K562 (cell line): ENCODE results near the gene TDRD6. TPM values are rescaled to one million over a fixed set of nuclear protein-coding genes. Genes with fewer than 3 reads are reported as not detected.

ENCODE experiments used
- ATAC-seq: fragments of 200-7000 bp; cut with Tn5 transposase; 3 replicates; pipeline ENCODE4 v1.9.1; 2020; ENCODE audit warnings: moderate library complexity
- BruUV-seq: library from RNA; stranded (reverse); fragments of 400-500 nt; replicated peaks from 2 replicates; lab custom pipeline; 2021; lab: Mats Ljungman, UMichigan
- CTCF ChIA-PET: fragments of 300-600 bp; formaldehyde crosslinking; extraction: SDS; loops from one replicate; lab custom pipeline; 2021; ENCODE audit warnings: low intra/inter-chr PET ratio; lab: Yijun Ruan, JAX
- POLR2A ChIA-PET: fragments of 300-600, 350-650 bp; sonication (Branson Sonifier 250); formaldehyde crosslinking; extraction: SDS; loops from one replicate; lab custom pipeline; 2021; ENCODE audit warnings: antibody characterized with exemption, inconsistent platforms; lab: Yijun Ruan, JAX
- DNase-seq, 4 experiments: peaks; one replicate each; pipeline versions ENCODE4 v3.0.0 to v3.0.0-alpha.2; 2011 to 2018; ENCODE audit warnings: low spot score in 3 of 4, mixed read lengths in 3 of 4; ENCODE audit errors: extremely low read depth in 1 of 4
- FAIRE-seq: peaks from 2 replicates; lab custom pipeline; 2011; peaks lifted over from hg19 to GRCh38; lab: Jason Lieb, UNC
- H2AFZ ChIP-seq: 2 replicates; pipeline ENCODE4 v1.6.0; 2011; ENCODE audit warnings: low read depth, low read length, control low read depth, inconsistent platforms
- H3K27ac ChIP-seq: fragments of 200-600 bp; 3 replicates; pipeline ENCODE4 v1.8.0; 2011; ENCODE audit warnings: low read depth, mild to moderate bottlenecking, control low read depth, inconsistent platforms, low read length, moderate library complexity, mixed read lengths; ENCODE audit errors: extremely low read depth
- H3K27me3 ChIP-seq, 2 experiments: fragments of 300-600 bp in 1 of 2; 2 replicates in 1 of 2; 3 replicates in 1 of 2; pipeline versions ENCODE4 v1.6.0 to v1.8.0; 2011; ENCODE audit warnings: inconsistent platforms in 2 of 2, low read length in 2 of 2, mild to moderate bottlenecking in 1 of 2, mixed read lengths in 1 of 2, moderate library complexity in 1 of 2; ENCODE audit not compliant: control insufficient read depth in 2 of 2, insufficient read depth in 2 of 2
- H3K36me3 ChIP-seq: fragments of 300-600 bp; 3 replicates; pipeline ENCODE4 v1.8.0; 2011; ENCODE audit warnings: mild to moderate bottlenecking, low read length, inconsistent platforms; ENCODE audit not compliant: control insufficient read depth, insufficient read depth
- H3K4me1 ChIP-seq, 2 experiments: fragments of 200-600 bp in 1 of 2; replicated peaks in 1 of 2; 2 replicates in 1 of 2; 3 replicates in 1 of 2; pipeline versions ENCODE4 v1.5.1 to v1.8.0; 2011; ENCODE audit warnings: inconsistent platforms in 2 of 2, low read length in 2 of 2, mild to moderate bottlenecking in 1 of 2, mixed read lengths in 1 of 2, moderate library complexity in 1 of 2; ENCODE audit not compliant: control insufficient read depth in 2 of 2, insufficient read depth in 2 of 2
- H3K4me2 ChIP-seq: 2 replicates; pipeline ENCODE4 v1.6.1; 2011; ENCODE audit warnings: low read length, control low read depth, inconsistent platforms, mixed read lengths; ENCODE audit not compliant: insufficient read depth
- H3K4me3 ChIP-seq: fragments of 200-600 bp; sonication (generic), shearing (Covaris generic); 2 replicates; pipeline ENCODE4 v1.5.1; 2016; ENCODE audit warnings: control low read depth, inconsistent platforms
- H3K79me2 ChIP-seq: fragments of 200-600 bp; 3 replicates; pipeline ENCODE4 v1.8.0; 2011; ENCODE audit warnings: low read length, inconsistent platforms; ENCODE audit not compliant: control insufficient read depth, insufficient read depth
- H3K9ac ChIP-seq, 2 experiments: 2 replicates each; pipeline versions ENCODE4 v1.6.0 to v1.6.1; 2011; ENCODE audit warnings: low read depth in 2 of 2, low read length in 2 of 2, control low read depth in 1 of 2, inconsistent platforms in 1 of 2, mild to moderate bottlenecking in 1 of 2, mixed read lengths in 1 of 2; ENCODE audit not compliant: insufficient read depth in 1 of 2
- H3K9me1 ChIP-seq: one replicate; pipeline ENCODE4 v1.6.0; 2011; ENCODE audit warnings: inconsistent platforms, mild to moderate bottlenecking, low read length, moderate library complexity; ENCODE audit not compliant: control insufficient read depth, insufficient read depth
- H3K9me3 ChIP-seq: replicated peaks from 2 replicates; pipeline ENCODE4 v1.5.1; 2011; ENCODE audit warnings: low read depth, low read length, inconsistent platforms; ENCODE audit not compliant: control insufficient read depth, insufficient read depth
- H4K20me1 ChIP-seq: replicated peaks from 2 replicates; pipeline ENCODE4 v1.6.1; 2011; ENCODE audit warnings: low read length, inconsistent platforms, mixed read lengths; ENCODE audit not compliant: control insufficient read depth, insufficient read depth
- CTCF ChIP-seq, 3 experiments: IDR thresholded peaks in 2 of 3; conservative IDR thresholded peaks in 1 of 3; 2 replicates each; pipeline ENCODE4 v1.5.1; 2011 to 2012; ENCODE audit warnings: low read length in 3 of 3, mild to moderate bottlenecking in 3 of 3, control low read depth in 2 of 3, improper control_type of control experiment in 1 of 3, inconsistent platforms in 1 of 3, low read depth in 1 of 3, mixed read lengths in 1 of 3, moderate library complexity in 1 of 3; ENCODE audit not compliant: insufficient read depth in 2 of 3
- MAZ ChIP-seq, 2 experiments: fragments of 450-650 bp in 1 of 2; sonication (generic) in 1 of 2; formaldehyde crosslinking; IDR thresholded peaks in 1 of 2; conservative IDR thresholded peaks in 1 of 2; 2 replicates each; pipeline versions ENCODE4 v1.4.0 to v1.5.0; 2020; ENCODE audit warnings: mild to moderate bottlenecking in 1 of 2, missing genetic modification reagents in 1 of 2
- MEIS2 ChIP-seq: fragments of 450-650 bp; IDR thresholded peaks from 2 replicates; pipeline ENCODE4 v1.6.1; 2014; ENCODE audit warnings: mild to moderate bottlenecking; ENCODE audit not compliant: partially characterized antibody
- MYC ChIP-seq, 2 experiments: fragments of 250-450 bp in 1 of 2; sonication (Bioruptor Pico) in 1 of 2; IDR thresholded peaks; 2 replicates each; pipeline versions ENCODE4 v1.5.1 to v1.6.1; 2012 to 2021; ENCODE audit warnings: low read depth in 2 of 2, borderline replicate concordance in 1 of 2, improper control_type of control experiment in 1 of 2, low read length in 1 of 2, mild to moderate bottlenecking in 1 of 2, moderate library complexity in 1 of 2
- SAFB2 ChIP-seq: fragments of 200-400 bp; formaldehyde crosslinking; IDR thresholded peaks from 2 replicates; pipeline ENCODE4 v1.6.1; 2018; ENCODE audit warnings: borderline replicate concordance, low read length, low read depth, moderate library complexity; ENCODE audit not compliant: severe bottlenecking
- ZFPM2 ChIP-seq: fragments of 250-450 bp; sonication (Bioruptor Pico); IDR thresholded peaks from 2 replicates; pipeline ENCODE4 v1.5.1; 2022; ENCODE audit warnings: mild to moderate bottlenecking
- ZSCAN32 ChIP-seq: fragments of 450-650 bp; formaldehyde crosslinking; IDR thresholded peaks from 2 replicates; pipeline ENCODE4 v1.4.0; 2020; ENCODE audit warnings: mild to moderate bottlenecking, moderate library complexity
- WGBS: fragments of 100-300 bp; shearing (Covaris generic); methylation state at CpG from one replicate; pipeline ENCODE4 v1.1.6; 2016; ENCODE audit warnings: low coverage, mixed read lengths; ENCODE audit not compliant: insufficient coverage; ENCODE audit errors: missing lambda C conversion rate; 5-methylcytosine and 5-hydroxymethylcytosine counted together
- in situ Hi-C: fragments of 300-500 bp; cut with MboI; formaldehyde crosslinking; loops from 4 replicates; pipeline ENCODE4 v1.15.0; 2018; ENCODE audit warnings: inconsistent platforms, mixed read lengths
- intact Hi-C: fragments of 100-400 bp; cut with micrococcal nuclease; formaldehyde crosslinking; loops from 2 replicates; pipeline ENCODE4 v1.14.2; 2022
- polyA plus RNA-seq, 8 experiments: library from polyadenylated mRNA; depleted of rRNA in 4 of 8; stranded (reverse) in 5 of 8; unstranded in 3 of 8; fragments of >200 nt; fragmentation: Nextera tagmentation in 2 of 8; fragmentation: Illumina TruSeq in 1 of 8; extraction: Ambion mirVana in 2 of 8; extraction: Trizol in 1 of 8; gene quantifications; 2 replicates each; pipeline versions ENCODE4 v1.2.1 to v1.2.3, GENCODE V29; 2011 to 2014; ENCODE audit warnings: inconsistent platforms in 1 of 8, missing spikeins in 1 of 8
- total RNA-seq, 7 experiments: library from RNA; depleted of rRNA in 6 of 7; stranded (reverse); fragments of >200 nt in 6 of 7; fragmentation: Illumina TruSeq in 2 of 7; extraction: Trizol in 2 of 7; gene quantifications; 2 replicates each; pipeline versions ENCODE4 v1.2.1 to v1.2.3, GENCODE V29; 2011 to 2021; ENCODE audit warnings: low replicate concordance in 1 of 7

The TDRD6 gene
- total and polyA plus RNA-seq, 9 of the 15 experiments (the other 6 are each of a cell fraction or from before 2014, with no cell fraction given): under 0.01 to 0.53 (median 0.14) TPM; not detected in 1

- DNase-seq (no peak), FAIRE-seq (no peak), ATAC-seq (no peak)
- intact Hi-C loops (no loop called here), in situ Hi-C loops (no loop called here)
- H3K9me3 ChIP-seq: no peaks in the 10 kb centered on the region
- no peaks in the 10 kb centered on the region for H4K20me1 ChIP-seq
- H3K36me3 ChIP-seq: no peaks in the 10 kb centered on the region
- no peak overlapping the region for H3K4me3 ChIP-seq
- H3K27ac ChIP-seq: no peak overlapping the region
- ChIA-PET CTCF (no interaction called here), POLR2A (no interaction called here)
- no peak overlapping the region for H3K9ac ChIP-seq
- BruUV-seq: no TSS peak
- no peak overlapping the region for H3K4me2 ChIP-seq
- H3K79me2 ChIP-seq: no peaks in the 10 kb centered on the region
- H3K27me3 ChIP-seq: no peaks in the 10 kb centered on the region
- H3K4me1 ChIP-seq: no peaks in the 10 kb centered on the region
- no peak for TF ChIP-seq ZSCAN32 (CRISPR knock-in tag)
- no peak for TF ChIP-seq SAFB2
- no peak for TF ChIP-seq MYC (IDR thresholded peaks at IDR 0.05; ENCODE audit: low read depth, low read length)
- no peak for TF ChIP-seq MYC (CRISPR knock-in tag; IDR thresholded peaks at IDR 0.05; ENCODE audit: borderline replicate concordance, low read depth)
- TF ChIP-seq ZFPM2: no peak
- no peaks in the 10 kb centered on the region for H3K9me1 ChIP-seq
- WGBS: 2% methylated on average over 6 of the region's 6 CpGs
- no peak overlapping the region for H2AFZ ChIP-seq
Observed at GRCh38 chr6:46676604-46677313, 10.9 kb upstream of the TDRD6 start.

- H3K9me3 ChIP-seq: no peaks in the 10 kb centered on the region
- no peaks in the 10 kb centered on the region for H3K9me1 ChIP-seq
- H3K27me3 ChIP-seq: no peaks in the 10 kb centered on the region
- WGBS: 3% methylated on average over 4 of the region's 4 CpGs
- H3K27ac ChIP-seq: no peak overlapping the region
- POLR2A ChIA-PET: no interaction called here
- CTCF ChIA-PET: no interaction called here
- intact Hi-C loops (no loop called here), in situ Hi-C loops (no loop called here)
- H2AFZ ChIP-seq: no peak overlapping the region
- FAIRE-seq (peak; percentile 35), DNase-seq (peak in 2 of 4 experiments; percentile 7 to 21), ATAC-seq (peak; percentile 74)
- H3K4me2 ChIP-seq: no peak overlapping the region
- H3K36me3 ChIP-seq: no peaks in the 10 kb centered on the region
- H3K9ac ChIP-seq: no peak overlapping the region
- BruUV-seq: no TSS peak
- no peaks in the 10 kb centered on the region for H3K4me1 ChIP-seq
- H4K20me1 ChIP-seq: no peaks in the 10 kb centered on the region
- no peaks in the 10 kb centered on the region for H3K79me2 ChIP-seq
- no peak overlapping the region for H3K4me3 ChIP-seq
- no peak for TF ChIP-seq MAZ (CRISPR knock-in tag; conservative IDR thresholded peaks at IDR 0.05 in 1 of 2, IDR thresholded peaks at IDR 0.05 in 1 of 2)
- TF ChIP-seq MEIS2: peak; percentile 8
- peak in 2 of 3 experiments; percentile 34 to 35; a peak in 4 of 6 replicates for TF ChIP-seq CTCF (IDR thresholded peaks at IDR 0.05 in 2 of 3, conservative IDR thresholded peaks at IDR 0.05 in 1 of 3; ENCODE audit: insufficient read depth in 2 of 3, low read depth in 1 of 3, low read length in 3 of 3)
Observed at GRCh38 chr6:46677314-46677654, 10.4 kb upstream of the TDRD6 start.
